Activated B cell treated with CpG ODN at 0.5 μM for 24 hours (primary cell): ENCODE measurements around the gene CNNM2. TPM values are rescaled to one million over a fixed set of nuclear protein-coding genes. Genes with fewer than 3 reads are reported as not detected.

Experiments
- ATAC-seq: fragments of 200-7000 bp; cut with Tn5 transposase; one replicate; pipeline ENCODE4 v1.10.0; 2021; ENCODE audit warnings: low read depth, mild to moderate bottlenecking, moderate library complexity
- CTCF ChIA-PET: fragments of 350-600 bp; sonication (Branson Sonifier 250); formaldehyde crosslinking; loops from one replicate; lab custom pipeline; 2021; ENCODE audit warnings: antibody characterized with exemption; lab: Charles Lee
- POLR2A ChIA-PET: fragments of 350-600 bp; sonication (Branson Sonifier 250); formaldehyde crosslinking; loops from one replicate; lab custom pipeline; 2021; ENCODE audit warnings: antibody characterized with exemption; lab: Charles Lee
- DNase-seq: peaks from one replicate; pipeline ENCODE4 v3.0.0; 2022
- H3K27ac Mint-ChIP-seq: one replicate; pipeline ENCODE4 v1.8.0; 2020; ENCODE audit warnings: mixed read lengths
- H3K27me3 Mint-ChIP-seq: one replicate; pipeline ENCODE4 v1.8.0; 2021; ENCODE audit warnings: mixed read lengths
- H3K36me3 Mint-ChIP-seq: one replicate; pipeline ENCODE4 v1.8.0; 2021; ENCODE audit warnings: low read depth, mixed read lengths
- H3K4me1 Mint-ChIP-seq: one replicate; pipeline ENCODE4 v1.8.0; 2021; ENCODE audit warnings: mixed read lengths
- H3K4me3 Mint-ChIP-seq: one replicate; pipeline ENCODE4 v1.8.0; 2020; ENCODE audit warnings: mild to moderate bottlenecking, mixed read lengths
- H3K9me3 Mint-ChIP-seq: one replicate; pipeline ENCODE4 v1.8.0; 2020; ENCODE audit warnings: mixed read lengths
- intact Hi-C: fragments of 100-400 bp; cut with micrococcal nuclease; formaldehyde crosslinking; loops from one replicate; pipeline ENCODE4 v1.15.1; 2024
- total RNA-seq: library from RNA; stranded (reverse); gene quantifications from 2 replicates; pipeline ENCODE4 v1.2.3, GENCODE V29; 2022
- TF ChIP-seq, protein P1 (sequence below): fragments of 200-600 bp; IDR thresholded peaks from one replicate; pipeline ENCODE4 v1.8.0; 2022; ENCODE audit warnings: antibody characterized with exemption, mild to moderate bottlenecking

The CNNM2 gene
- total RNA-seq, 1 donor from 2014 or later, result 7.3 TPM

DNA sequence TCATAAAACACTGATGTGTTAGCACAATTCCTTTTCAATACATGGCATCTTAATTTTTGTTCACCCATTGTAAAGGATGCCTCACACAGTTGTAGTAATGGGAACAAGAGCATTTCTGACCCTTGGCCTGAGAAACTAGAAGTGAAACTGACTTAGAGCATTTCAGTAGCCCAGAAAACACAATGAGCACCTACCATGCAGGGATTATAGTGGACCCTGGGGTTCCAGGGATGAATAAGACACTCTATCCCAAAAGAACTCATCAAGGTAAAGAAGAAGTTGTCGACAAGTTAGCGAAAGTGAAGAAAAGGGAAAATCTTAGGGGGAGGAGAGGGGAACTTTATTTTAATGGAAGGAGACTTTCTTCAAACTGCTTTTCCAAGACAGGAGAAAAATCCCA, 149.4 kb downstream of the CNNM2 start:
- ChIA-PET POLR2A (no interaction called here), CTCF (interaction anchor here (1.0 kb wide), 1 partner anchor 14 kb away, joined by 3 read pairs; no protein-coding TSS in a partner anchor)
- ATAC-seq (no peak), DNase-seq (no peak)
- intact Hi-C loops, result no loop called here
- Mint-ChIP-seq H3K27ac (no peak overlapping the region), H3K9me3 (no peaks in the 10 kb centered on the region), H3K36me3 (no peaks in the 10 kb centered on the region), H3K4me3 (no peak overlapping the region), H3K27me3 (no peaks in the 10 kb centered on the region), H3K4me1 (peaks cover 33% of the 10 kb centered on the region)
- TF ChIP-seq, protein P1, sequence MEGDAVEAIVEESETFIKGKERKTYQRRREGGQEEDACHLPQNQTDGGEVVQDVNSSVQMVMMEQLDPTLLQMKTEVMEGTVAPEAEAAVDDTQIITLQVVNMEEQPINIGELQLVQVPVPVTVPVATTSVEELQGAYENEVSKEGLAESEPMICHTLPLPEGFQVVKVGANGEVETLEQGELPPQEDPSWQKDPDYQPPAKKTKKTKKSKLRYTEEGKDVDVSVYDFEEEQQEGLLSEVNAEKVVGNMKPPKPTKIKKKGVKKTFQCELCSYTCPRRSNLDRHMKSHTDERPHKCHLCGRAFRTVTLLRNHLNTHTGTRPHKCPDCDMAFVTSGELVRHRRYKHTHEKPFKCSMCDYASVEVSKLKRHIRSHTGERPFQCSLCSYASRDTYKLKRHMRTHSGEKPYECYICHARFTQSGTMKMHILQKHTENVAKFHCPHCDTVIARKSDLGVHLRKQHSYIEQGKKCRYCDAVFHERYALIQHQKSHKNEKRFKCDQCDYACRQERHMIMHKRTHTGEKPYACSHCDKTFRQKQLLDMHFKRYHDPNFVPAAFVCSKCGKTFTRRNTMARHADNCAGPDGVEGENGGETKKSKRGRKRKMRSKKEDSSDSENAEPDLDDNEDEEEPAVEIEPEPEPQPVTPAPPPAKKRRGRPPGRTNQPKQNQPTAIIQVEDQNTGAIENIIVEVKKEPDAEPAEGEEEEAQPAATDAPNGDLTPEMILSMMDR, result no peak

DNA sequence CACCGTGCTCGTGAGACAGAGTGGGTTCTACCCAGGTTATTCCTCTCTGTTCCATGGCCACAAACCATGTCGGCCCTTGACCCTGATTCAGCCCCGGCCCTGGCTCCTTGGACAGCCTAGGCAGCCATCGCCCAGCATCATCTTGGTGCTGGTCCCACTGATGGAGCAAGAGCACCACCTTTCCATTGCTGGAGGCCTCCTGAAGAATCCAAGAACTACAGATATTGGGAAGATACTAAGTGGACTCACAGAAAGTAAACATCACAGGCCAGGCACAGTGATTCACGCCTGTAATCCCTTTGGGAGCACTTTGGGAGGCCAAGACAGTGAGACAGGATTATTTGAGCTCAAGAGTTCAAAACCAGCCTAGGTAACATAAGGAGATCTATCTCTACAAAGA, 149.9 kb downstream of the CNNM2 start:
- Mint-ChIP-seq H3K36me3 (no peaks in the 10 kb centered on the region), H3K4me3 (no peak overlapping the region), H3K9me3 (no peaks in the 10 kb centered on the region), H3K27me3 (no peaks in the 10 kb centered on the region), H3K4me1 (peaks cover 33% of the 10 kb centered on the region), H3K27ac (no peak overlapping the region)
- TF ChIP-seq, protein P1, result no peak
- CTCF ChIA-PET, result interaction anchor here (2.7 to 3.8 kb wide), 2 partner anchors 150 to 176 kb away, joined by 15 to 38 read pairs; partner anchors contain the start of gene CNNM2
- POLR2A ChIA-PET, result no interaction called here
- intact Hi-C loops, result no loop called here
- no peak for DNase-seq
- ATAC-seq, result no peak

DNA sequence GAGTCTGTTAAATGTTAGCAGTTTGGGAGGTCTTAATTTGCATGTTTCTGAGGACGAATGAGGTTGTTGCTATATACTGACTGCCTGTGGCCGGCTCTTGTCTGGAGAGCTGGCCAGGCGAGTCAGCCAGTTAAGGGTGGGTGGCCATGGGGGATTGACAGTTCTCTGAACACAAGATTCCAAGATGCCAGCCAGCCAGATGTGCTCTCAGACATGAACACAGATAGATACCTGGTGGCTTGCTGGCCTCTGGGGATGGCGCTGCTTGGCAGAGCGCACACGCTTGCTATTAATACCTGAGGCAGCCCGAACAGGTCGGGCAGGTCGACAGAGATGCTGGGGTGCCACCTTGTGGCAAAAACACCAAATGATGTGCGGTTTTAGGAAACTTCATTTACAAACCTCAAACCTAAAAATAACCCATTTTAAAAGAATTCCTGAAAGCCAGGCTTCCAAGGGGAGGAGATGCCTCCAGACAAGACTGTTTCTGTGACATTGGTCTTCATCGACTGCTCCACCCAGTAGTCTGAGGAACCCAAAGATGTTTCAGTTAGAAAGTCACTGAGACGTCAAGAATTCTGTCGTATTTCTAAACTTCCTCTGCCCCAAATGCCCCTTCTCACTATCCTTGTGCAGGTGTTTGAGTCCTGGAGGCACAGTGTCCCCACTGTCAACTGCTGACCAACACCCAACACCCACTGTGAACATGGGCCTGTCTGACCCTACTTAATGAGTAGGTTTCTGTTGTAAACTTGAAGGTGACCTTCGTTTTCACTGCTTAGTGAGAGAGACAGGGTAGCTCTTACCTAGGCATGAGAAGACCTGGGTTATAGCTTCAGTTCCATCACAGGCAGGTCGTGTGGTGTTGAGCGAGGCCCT, 151.6 kb downstream of the CNNM2 start:
- ChIA-PET CTCF (interaction anchor here (0.9 to 3.8 kb wide), 4 partner anchors 152 to 427 kb away, joined by 3 to 38 read pairs (median 10); partner anchors contain the start of gene CNNM2), POLR2A (interaction anchor here (1.9 kb wide), 2 partner anchors 124 to 152 kb away, joined by 5 to 7 read pairs; partner anchors contain the start of genes CNNM2 and NT5C2)
- peaks cover 33% of the 10 kb centered on the region for H3K4me1 Mint-ChIP-seq
- no peaks in the 10 kb centered on the region for H3K9me3 Mint-ChIP-seq
- peak overlapping the region; percentile 73 for H3K27ac Mint-ChIP-seq
- DNase-seq (peak; percentile 40), ATAC-seq (peak; percentile 82)
- no peaks in the 10 kb centered on the region for H3K27me3 Mint-ChIP-seq
- H3K4me3 Mint-ChIP-seq, result peak overlapping the region; percentile 55
- intact Hi-C loops, result loop anchor here (1.0 to 5.0 kb wide), 5 partner anchors 123 to 340 kb away; partner anchors contain the start of gene NT5C2
- TF ChIP-seq, protein P1, result no peak
- peaks cover under 1% of the 10 kb centered on the region for H3K36me3 Mint-ChIP-seq

- TF ChIP-seq, protein P1, result no peak
- Mint-ChIP-seq H3K27ac (no peak overlapping the region), H3K36me3 (peaks cover 19% of the 10 kb centered on the region), H3K4me1 (peaks cover 33% of the 10 kb centered on the region), H3K4me3 (no peak overlapping the region), H3K9me3 (no peaks in the 10 kb centered on the region), H3K27me3 (no peaks in the 10 kb centered on the region)
- ChIA-PET CTCF (no interaction called here), POLR2A (no interaction called here)
- intact Hi-C loops, result loop anchor here (5.0 kb wide), 1 partner anchor 120 kb away; the partner anchor contains the start of gene NT5C2
- no peak for DNase-seq
- ATAC-seq, result no peak
Measured at GRCh38 chr10:103072276-103072675, 154.2 kb downstream of the CNNM2 start.

- Mint-ChIP-seq H3K27me3 (no peaks in the 10 kb centered on the region), H3K36me3 (peaks cover 25% of the 10 kb centered on the region)
- POLR2A ChIA-PET, result no interaction called here
Measured at GRCh38 chr10:103072891-103073290, 154.8 kb downstream of the CNNM2 start.

More at GRCh38 chr10:103072891-103073290, 154.8 kb downstream of the CNNM2 start:
- intact Hi-C loops, result loop anchor here (5.0 kb wide), 1 partner anchor 119 kb away; the partner anchor contains the start of gene NT5C2
- CTCF ChIA-PET, result no interaction called here
- ATAC-seq, result no peak
- Mint-ChIP-seq H3K4me3 (no peak overlapping the region), H3K9me3 (no peaks in the 10 kb centered on the region), H3K27ac (no peak overlapping the region), H3K4me1 (peaks cover 32% of the 10 kb centered on the region)
- TF ChIP-seq, protein P1, result no peak
- DNase-seq, result no peak
